SKM-1 (cell line): ENCODE results near the gene CUL9.
A peak's percentile ranks its signal among the peaks of the same experiment; 100 is the strongest.

ENCODE experiments used
- DNase-seq: peaks from one replicate; lab custom pipeline; 2025; ENCODE audit not compliant: unreplicated experiment; lab: John Stamatoyannopoulos, UW

Gene CUL9

GRCh38 chr6:43226192-43226851, 44.3 kb downstream of the CUL9 start:
- no peak for DNase-seq

DNA sequence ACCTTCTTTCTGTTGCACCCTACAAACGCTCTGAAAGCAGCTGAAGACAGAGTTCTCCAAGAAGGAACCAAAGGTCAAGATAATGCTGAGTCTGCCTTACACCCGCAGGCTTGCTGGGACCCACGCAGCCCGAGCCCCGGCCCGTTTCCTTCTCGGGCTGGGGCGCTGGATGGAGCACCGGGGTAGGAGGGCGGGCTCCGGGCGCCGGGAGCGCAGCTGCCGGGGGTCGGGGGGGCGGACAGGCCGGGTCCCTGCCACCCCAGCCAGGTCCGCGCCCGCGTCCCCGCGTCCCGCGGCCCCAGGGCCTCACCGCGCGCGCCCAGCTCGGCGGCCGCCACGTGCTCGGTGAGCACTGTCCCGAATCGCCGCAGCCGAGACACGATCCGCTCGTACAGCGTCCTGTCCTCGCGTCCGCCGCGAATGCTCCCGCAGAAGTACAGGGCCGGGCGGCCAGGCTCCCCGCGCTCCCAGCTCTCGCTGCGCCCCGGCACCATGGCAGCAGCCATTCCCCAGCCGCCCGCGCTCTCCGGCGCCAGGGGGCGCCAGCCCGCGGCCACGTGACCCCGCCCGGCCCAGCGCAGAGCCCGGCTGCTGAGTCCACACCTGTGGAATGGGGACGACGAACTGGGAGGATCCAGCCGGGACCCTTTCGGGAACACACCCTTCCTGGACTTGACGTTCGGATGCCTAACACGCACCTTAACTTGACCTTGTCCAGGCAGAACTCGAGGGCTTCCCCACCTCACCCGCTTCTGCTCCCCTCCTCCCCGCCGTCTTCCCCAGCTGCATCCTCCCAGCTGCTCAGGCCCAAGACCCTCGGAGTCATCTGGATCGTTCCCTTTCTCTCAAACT, 47.2 kb downstream of the CUL9 start, which contains the start of gene DNPH1:
DNPH1 (minus strand) TSS at position 531 of the 852 bp plus-strand sequence; CDS start at position 506, 25 bp downstream.
- DNase-seq, result peak; percentile 22

GRCh38 chr6:43229803-43230620, 48.0 kb downstream of the CUL9 start:
- DNase-seq, result no peak

- no peak for DNase-seq
These were observed 49.1 kb downstream of the CUL9 start for GRCh38 chr6:43231053-43231452.

DNA sequence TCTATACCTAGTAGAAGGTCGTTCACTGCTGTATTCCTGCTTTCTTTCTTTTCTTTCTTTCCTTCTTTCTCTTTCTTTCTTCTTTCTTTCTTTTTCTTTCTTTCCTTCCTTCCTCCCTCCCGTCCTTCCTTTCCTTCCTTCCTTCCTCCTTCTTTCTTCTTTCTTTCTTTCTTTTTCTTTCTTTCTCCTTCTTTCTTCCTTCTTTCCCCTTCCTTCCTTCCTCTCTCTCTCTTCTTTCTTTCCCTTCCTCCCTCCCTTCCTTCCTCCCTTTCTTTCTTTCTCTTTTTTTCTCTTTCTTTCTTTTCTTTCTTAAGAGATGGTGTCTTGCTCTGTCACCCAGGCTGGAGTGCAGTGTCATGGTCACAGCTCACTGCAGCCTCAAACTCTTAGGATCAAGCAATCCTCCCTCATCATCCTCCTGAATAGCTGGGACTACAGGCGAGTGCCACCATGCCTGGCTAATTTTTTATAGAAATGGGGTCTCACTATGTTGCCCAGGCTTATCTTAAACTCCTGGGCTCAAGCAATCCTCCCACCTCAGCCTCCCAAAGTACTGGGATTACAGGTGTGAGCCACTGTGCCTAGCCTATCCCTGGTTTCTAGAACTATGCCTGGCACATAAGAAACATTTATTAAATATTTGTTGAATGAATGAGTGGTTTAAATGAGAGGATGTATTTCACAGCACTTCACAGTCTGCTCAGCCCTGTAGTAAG, 49.9 kb downstream of the CUL9 start:
- no peak for DNase-seq

DNA sequence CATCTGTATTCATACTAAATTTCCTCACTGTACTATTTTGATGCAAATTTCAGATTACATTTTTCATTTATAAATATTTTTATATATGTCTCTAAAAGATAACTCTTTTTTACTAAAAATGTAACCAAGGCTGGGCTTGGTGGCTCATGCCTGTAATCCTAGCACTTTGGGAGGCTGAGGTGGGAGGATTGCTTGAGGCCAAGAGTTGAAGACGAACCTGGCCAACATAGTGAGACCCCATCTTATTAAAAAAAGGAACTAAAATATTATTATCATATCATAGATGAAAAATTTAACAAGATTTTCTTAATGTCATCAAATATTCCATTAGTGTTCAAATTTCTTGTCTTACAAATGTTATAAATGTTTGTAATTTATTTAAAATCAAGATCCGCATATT, 53.8 kb downstream of the CUL9 start:
- no peak for DNase-seq

- no peak for DNase-seq
These were observed 57.1 kb downstream of the CUL9 start for GRCh38 chr6:43239054-43239453.

DNA sequence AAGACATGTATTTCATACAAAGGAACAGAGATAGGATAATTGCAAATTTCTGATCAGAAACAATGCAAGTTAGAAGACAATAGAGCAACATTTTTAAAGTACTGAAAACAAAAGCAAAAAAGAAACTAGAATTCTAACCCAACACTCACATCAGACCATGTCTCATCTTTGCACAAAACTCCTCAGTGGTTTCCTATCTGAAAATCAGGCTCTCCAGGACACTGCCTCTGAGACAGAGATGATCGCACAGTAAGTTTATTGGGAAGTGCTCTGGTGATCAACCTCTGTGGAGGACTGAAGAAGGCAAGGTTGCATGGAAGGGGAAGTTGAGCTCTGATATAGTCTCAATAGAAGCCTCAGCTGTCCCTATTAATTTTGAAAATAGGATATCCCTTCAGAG, 59.0 kb downstream of the CUL9 start:
- no peak for DNase-seq

DNA sequence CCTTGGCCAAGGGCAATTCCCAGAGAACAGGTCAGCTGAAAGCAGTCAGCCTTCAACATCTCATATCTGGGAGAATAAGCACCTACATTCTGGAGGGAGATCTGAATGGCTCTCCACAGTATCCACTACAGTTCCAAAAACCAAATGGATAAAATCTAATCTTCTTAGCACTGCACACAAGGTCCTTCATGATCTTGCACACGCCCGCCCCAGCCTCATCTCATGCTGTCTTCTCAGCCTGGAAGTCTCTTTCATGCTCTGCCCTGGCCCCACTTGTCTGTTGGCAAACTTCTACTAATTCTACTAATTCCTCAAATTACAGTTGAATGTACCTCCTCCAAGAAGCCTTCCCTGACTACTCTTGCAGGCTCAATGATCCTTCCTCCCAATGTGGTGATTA, 59.5 kb downstream of the CUL9 start:
- no peak for DNase-seq

DNA sequence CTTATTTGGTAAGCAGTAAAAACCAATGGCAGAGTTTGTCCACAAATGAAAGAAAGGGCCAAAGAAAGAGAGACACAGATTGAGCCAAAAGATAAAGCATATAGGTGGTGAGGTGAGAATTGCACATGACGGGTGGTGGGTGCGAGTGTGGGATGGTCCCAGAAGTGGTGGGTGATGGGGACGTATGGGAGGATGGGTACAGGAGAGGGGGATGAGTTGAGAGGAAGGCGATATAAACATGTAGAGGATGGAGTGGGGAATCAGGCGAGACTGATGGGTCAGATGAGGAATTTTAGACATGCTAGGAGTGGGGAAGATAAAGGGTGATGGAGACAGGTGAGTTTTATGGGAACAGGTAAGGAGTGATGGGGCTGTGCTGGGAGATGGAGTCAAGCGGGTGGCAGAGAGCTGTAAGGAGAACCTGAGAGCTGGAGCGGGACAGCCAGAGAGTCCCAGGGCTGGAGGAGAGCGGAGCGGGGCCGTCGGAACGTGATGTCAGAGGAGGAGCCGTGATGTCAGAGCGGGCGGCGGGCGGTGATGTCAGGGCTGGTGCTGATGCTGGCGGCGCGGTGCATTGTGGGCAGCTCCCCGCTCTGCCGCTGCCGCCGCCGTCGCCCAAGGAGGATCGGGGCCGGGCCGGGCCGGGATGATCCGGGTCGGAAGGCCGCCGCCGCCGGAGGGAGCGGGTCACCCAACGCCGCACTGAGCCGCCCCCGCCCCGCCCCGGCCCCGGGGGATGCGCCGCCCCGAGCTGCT, 61.1 kb downstream of the CUL9 start, which contains the start of gene TTBK1:
TTBK1 (plus strand) TSS at position 574 of the 756 bp plus-strand sequence. CDS start 3,180 bp downstream, outside the sequence.
- no peak for DNase-seq

DNA sequence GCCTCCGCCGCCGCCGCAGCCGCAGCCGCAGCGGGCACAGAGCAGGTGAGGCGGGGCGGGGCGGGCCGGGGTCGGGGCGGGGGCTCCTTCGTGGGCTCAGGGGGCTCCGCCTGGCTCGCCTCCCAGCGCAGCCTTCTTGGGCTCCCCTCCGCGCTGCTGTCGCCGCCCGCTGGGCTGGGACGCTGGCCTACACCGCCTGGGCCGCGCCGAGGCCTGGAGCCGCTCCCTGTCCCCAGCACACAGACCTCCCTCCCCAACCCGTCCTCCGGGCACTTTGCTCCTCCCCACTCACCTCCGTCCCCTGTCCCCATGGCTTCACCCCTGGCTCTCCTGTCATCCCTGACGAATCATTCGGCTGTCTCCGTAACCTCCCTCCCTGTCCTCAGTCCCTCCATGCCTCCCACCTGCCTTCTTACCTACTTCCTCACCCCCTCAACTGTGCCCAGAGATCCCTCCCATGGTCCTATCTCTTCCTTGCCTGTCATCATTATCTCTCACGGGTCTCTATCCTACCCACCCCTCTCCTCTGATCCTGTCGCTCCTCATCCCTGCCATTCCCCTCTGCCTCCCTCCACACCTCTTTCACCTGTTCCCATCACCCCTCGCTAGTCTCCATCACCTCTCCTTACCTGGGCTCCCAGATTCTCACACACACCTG, 61.8 kb downstream of the CUL9 start:
- DNase-seq, result no peak

DNA sequence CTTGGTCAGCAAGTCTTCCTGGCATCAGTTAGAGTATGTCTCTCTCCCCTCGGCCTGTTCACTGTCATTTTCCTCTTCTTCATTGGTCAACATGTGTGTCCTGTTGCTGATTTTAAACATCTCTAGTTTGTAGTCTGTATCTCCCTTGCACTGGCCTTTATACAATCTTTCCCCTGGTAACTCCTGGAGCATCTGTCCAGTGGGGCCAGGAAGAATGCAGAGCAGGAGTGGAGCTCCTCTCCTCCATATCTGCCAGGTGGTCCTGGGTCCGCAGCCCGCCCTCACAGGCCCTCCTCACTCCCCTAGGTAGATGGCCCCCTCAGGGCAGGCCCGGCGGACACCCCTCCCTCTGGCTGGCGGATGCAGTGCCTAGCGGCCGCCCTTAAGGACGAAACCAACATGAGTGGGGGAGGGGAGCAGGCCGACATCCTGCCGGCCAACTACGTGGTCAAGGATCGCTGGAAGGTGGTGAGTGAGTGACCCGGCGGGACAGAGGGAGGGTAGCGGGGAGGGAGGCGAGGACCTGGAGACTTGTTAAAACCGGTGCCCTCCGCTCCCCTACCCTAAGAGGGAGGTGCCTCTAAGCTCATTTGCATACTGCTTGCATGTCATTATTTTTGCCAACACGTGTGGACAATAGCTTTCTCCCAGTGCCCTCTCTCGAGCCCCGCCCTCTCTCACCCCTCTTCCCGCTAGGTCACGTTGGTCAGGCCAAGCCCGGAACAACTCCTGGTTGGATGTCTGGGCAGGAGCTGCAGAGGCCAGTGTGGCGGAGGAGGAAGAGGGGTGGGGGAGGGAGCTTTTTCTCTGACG, 64.5 kb downstream of the CUL9 start:
- DNase-seq, result no peak

GRCh38 chr6:43247114-43247999, 65.4 kb downstream of the CUL9 start:
- no peak for DNase-seq

DNA sequence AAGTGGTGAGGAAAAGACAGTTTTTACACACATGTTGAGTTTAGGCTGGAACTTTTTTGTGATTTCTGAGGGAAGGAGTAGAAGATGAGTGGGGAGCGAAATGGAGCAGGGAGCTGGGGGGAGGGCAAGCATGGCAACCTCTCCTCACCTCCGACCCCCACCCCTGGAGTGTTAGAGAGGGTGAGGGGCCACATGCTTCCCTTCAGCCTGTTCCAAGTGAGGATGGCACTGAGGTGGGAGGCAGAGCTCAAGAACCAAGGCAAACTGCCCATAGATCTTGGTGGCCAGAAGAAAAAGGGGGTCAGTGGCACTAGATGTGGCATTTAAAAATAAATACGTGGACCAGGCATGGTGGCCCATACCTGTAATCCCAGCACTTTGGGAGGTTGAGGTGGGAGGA, 66.1 kb downstream of the CUL9 start:
- DNase-seq, result no peak

GRCh38 chr6:43248791-43249190, 66.8 kb downstream of the CUL9 start:
- no peak for DNase-seq

DNA sequence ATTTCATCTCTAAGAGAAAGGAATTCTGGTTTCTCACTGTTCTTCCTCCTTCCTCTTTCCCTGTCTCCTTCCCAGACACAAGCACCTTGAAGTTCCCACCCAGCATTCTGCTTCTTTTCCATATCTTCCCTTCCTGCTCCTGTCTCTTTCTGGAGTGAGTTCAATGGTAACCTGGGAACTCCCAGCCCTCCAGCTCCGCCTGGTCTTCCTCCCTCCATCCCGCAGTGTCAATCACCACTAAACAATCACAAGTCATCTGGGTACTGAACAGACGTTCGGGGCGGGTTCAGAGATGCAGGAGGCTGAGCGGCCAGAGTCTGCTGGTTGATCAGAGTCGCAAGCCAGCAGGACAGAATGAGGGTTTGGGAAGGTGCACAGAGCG, 69.0 kb downstream of the CUL9 start:
- no peak for DNase-seq

GRCh38 chr6:43253401-43253800, 71.4 kb downstream of the CUL9 start:
- DNase-seq, result no peak
